ENCODE results near the gene SPTLC3.

GRCh38 chr20:13148961-13149360 lies 140.2 kb downstream of the SPTLC3 start:
- TF ChIP-seq POLR2A (IDR thresholded peaks at IDR 0.05; ENCODE audit: low read depth, low read length): no peak
- TF ChIP-seq PAX5 (IDR thresholded peaks at IDR 0.05; ENCODE audit: insufficient read depth, low read length, severe bottlenecking): no peak
- TF ChIP-seq POLR2AphosphoS5 (IDR thresholded peaks at IDR 0.05; ENCODE audit: low read depth, low read length): no peak
- TF ChIP-seq SPI1 (IDR thresholded peaks at IDR 0.05; ENCODE audit: low read depth, low read length): no peak
- TF ChIP-seq TAF1 (IDR thresholded peaks at IDR 0.05; ENCODE audit: low read depth, low read length): no peak
